VCaP (cell line): ENCODE results near the gene BEX1.

ENCODE experiments used
- H3K27ac ChIP-seq: fragments of 450-650 bp; 2 replicates; pipeline ENCODE4 v1.5.1; 2017
- TF ChIP-seq, protein P1 (sequence below): fragments of 450-650 bp; conservative IDR thresholded peaks from 2 replicates; pipeline ENCODE4 v1.5.1; 2017; ENCODE audit warnings: mild to moderate bottlenecking, moderate library complexity

Gene BEX1

DNA sequence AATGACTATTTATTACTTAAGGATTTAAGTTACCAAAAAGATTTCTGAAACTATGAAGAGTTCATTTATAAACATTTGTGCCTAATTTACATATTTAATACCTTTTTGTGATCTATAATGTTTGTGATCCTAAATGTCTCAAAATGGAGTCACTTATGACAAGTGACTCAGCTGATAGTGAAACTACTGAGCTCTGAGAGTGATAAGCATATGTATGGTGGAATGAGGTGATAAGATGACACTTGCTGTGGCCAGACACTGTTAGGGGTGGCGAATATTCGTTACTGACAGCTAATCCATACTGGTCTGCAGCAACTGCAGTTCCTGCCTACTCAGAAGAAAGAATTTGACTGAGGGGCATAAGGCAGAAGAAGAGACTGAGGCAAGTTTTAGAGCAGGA lies 34.5 kb upstream of the BEX1 start:
- no peak overlapping the region for H3K27ac ChIP-seq
- TF ChIP-seq, protein P1, sequence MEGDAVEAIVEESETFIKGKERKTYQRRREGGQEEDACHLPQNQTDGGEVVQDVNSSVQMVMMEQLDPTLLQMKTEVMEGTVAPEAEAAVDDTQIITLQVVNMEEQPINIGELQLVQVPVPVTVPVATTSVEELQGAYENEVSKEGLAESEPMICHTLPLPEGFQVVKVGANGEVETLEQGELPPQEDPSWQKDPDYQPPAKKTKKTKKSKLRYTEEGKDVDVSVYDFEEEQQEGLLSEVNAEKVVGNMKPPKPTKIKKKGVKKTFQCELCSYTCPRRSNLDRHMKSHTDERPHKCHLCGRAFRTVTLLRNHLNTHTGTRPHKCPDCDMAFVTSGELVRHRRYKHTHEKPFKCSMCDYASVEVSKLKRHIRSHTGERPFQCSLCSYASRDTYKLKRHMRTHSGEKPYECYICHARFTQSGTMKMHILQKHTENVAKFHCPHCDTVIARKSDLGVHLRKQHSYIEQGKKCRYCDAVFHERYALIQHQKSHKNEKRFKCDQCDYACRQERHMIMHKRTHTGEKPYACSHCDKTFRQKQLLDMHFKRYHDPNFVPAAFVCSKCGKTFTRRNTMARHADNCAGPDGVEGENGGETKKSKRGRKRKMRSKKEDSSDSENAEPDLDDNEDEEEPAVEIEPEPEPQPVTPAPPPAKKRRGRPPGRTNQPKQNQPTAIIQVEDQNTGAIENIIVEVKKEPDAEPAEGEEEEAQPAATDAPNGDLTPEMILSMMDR: no peak

DNA sequence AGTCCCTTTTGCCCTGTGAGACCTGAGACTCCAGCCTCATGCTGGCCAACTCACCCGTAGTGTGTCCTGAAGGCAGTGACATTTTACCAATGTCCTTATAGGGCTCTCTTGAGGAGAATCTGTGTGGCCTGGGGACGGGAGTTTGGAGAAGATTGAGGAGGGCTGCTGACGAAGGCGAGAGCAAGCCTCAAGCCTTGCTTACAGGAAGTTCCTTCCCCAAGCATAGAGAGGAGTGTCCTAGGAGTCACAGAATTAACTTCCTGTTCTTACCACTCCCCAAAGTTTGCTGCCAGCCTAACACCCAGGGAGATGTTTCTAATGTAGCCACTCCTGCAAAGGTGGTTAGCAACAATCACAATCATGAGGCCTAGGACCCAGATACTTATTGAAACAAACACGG lies 29.0 kb upstream of the BEX1 start, which contains the start of gene NXF3:
NXF3 (minus strand) TSS at position 202 of the 400 bp plus-strand sequence; CDS start at position 82, 120 bp downstream.
- H3K27ac ChIP-seq: no peak within 1 kb of the TSS
- TF ChIP-seq, protein P1: no peak

DNA sequence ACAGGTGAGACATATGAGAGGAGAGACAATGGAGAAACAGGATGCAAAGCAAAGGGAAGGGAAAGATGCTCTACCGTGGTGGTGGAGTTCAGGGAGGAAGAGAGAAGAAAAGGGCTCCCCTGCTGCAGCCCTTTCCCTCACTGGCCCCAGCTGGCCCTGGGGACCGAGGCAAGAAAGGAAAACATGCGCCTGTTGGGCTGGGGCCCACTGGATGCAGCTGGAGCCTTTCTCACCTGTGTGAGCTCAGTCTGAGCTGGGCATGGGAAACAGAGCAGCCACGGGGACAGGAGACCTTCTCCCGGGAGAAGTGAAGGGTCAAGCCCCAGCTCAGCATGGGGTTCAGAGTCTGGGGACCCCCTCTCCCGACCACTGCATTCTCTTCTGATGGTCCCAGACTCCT lies 17.1 kb upstream of the BEX1 start:
- H3K27ac ChIP-seq: no peak overlapping the region
- TF ChIP-seq, protein P1: no peak

DNA sequence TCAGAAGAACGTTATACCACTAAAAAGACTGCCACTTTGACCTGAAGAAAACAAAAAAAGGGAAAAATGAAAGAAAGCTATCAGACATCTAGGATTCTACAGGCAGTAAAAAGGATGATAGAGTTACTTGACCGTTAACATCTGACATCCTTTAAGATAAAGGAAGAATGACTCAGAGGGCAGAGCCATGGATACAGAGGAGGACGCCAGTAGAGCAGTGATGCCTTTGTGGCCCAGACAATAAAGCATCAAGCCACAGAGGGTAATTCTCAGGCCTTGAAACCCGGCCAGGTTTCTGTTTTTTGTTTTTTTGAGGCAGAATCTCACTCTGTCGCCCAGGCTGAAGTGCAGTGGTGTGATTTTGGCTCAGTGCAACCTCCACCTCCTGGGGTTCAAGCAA lies 9.5 kb upstream of the BEX1 start:
- TF ChIP-seq, protein P1: no peak
- H3K27ac ChIP-seq: no peak overlapping the region

DNA sequence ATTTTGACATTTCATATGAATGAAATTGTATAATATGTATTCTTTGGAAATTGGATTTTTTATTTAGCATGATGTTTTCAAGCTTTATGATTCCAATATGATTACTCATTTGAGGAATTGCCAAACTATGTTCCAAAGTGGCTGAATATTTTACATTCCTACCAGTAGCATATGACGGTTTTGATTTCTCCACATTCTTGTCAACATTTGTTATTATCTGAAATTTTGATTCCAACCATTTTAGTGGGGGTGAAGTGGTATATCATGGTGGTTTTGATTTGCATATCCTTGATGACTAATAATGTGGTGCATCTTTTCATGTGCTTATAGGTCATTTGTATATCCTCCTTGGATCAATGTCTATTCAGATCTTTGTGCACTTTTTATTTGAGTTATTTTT lies 2.6 kb upstream of the BEX1 start:
- H3K27ac ChIP-seq: no peak overlapping the region
- TF ChIP-seq, protein P1: no peak

DNA sequence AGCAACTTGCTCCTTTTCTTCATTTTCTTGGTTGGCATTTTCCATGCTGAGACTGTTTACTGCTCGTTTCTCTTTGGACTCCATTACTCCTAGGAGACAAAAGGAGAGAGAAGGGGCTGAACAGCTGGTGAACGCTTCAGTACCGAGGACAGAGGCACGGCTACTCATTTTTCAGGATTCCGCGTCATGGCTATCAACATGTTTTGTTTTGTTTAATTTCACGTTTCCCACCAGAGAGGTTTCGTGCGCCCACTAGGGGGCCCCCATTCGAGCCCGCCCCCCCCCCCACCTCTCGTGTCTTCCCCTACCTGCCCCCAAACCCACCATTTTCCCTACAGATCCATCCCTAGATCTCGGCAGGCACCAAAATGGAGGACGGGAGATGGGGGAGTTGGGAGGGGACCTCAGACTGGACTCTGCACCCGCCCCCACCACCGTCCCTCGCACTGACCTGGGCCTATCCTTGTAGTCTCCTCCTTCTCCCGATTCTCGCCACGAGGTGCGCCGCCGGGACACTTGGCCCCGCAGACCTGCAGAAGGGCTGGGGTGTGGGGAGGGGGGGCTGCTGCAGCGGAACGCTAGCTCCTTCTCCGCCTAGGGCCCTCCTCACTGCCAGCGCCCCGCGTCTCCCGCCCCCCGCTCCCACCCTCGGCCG lies 653 bp downstream of the BEX1 start:
- peak overlapping the region; percentile 51; the same call in 1 of the 2 replicates for H3K27ac ChIP-seq
- TF ChIP-seq, protein P1: no peak

DNA sequence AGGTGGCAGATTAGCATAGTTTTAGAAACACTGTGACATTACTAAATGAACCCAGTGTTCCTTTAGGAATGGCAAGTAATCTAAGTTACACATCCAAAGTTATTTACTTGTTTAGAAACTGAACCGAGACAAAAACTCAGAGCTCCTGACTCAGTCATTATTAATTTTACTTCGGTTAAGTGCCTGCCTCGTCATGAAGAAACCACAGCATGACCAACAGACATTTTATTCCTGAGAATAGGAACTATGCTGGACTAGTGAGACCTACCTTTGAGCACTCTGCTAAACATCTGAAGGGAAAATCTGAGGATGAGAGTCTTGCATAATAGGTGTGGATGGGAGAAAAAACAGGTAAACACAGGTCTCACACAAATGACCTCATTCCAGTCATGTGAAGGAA lies 2.5 kb downstream of the BEX1 start:
- TF ChIP-seq, protein P1: no peak
- H3K27ac ChIP-seq: no peak overlapping the region
